ENCODE measurements around the gene ITPR2.
"Not testable (repeated sequence)": the region's sequence is repeated elsewhere in the genome, so short reads cannot be mapped to it uniquely, and the experiment has no call there.

ITPR2 gene

GRCh38 chr12:26851031-26851809, 18.2 kb upstream of the ITPR2 start:
- in situ Hi-C loops (cut with MboI; ENCODE audit: low sequenced_read_pairs) = no loop called here

- in situ Hi-C loops (cut with MboI; ENCODE audit: low sequenced_read_pairs) = no loop called here
Observed at GRCh38 chr12:26848156-26848825, 15.3 kb upstream of the ITPR2 start.

GRCh38 chr12:26847431-26847830, 14.4 kb upstream of the ITPR2 start:
- in situ Hi-C loops (cut with MboI; ENCODE audit: low sequenced_read_pairs) = no loop called here

GRCh38 chr12:26846416-26846815, 13.4 kb upstream of the ITPR2 start:
- in situ Hi-C loops (cut with MboI; ENCODE audit: low sequenced_read_pairs) = no loop called here

GRCh38 chr12:26845984-26846383, 13.0 kb upstream of the ITPR2 start:
- in situ Hi-C loops (cut with MboI; ENCODE audit: low sequenced_read_pairs) = no loop called here

GRCh38 chr12:26845057-26845666, 12.2 kb upstream of the ITPR2 start:
- in situ Hi-C loops (cut with MboI; ENCODE audit: low sequenced_read_pairs) = no loop called here

GRCh38 chr12:26843311-26843710, 10.3 kb upstream of the ITPR2 start:
- in situ Hi-C loops (cut with MboI; ENCODE audit: low sequenced_read_pairs) = no loop called here

- in situ Hi-C loops (cut with MboI; ENCODE audit: low sequenced_read_pairs) = no loop called here
Observed at GRCh38 chr12:26841085-26841484, 8.1 kb upstream of the ITPR2 start.

- in situ Hi-C loops (cut with MboI; ENCODE audit: low sequenced_read_pairs) = no loop called here
Observed at GRCh38 chr12:26839512-26839911, 6.5 kb upstream of the ITPR2 start.

GRCh38 chr12:26838888-26839416, 6.0 kb upstream of the ITPR2 start:
- in situ Hi-C loops (cut with MboI; ENCODE audit: low sequenced_read_pairs) = no loop called here

GRCh38 chr12:26836201-26836600, 3.2 kb upstream of the ITPR2 start:
- in situ Hi-C loops (cut with MboI; ENCODE audit: low sequenced_read_pairs) = no loop called here

GRCh38 chr12:26834503-26835060, 1.6 kb upstream of the ITPR2 start:
- in situ Hi-C loops (cut with MboI; ENCODE audit: low sequenced_read_pairs) = not testable (repeated sequence)

- in situ Hi-C loops (cut with MboI; ENCODE audit: low sequenced_read_pairs) = no loop called here
Observed at GRCh38 chr12:26833743-26834490, 923 bp upstream of the ITPR2 start.

GRCh38 chr12:26831951-26832821, 808 bp downstream of the ITPR2 start:
- in situ Hi-C loops (cut with MboI; ENCODE audit: low sequenced_read_pairs) = no loop called here

GRCh38 chr12:26830783-26831551, 2.0 kb downstream of the ITPR2 start:
- in situ Hi-C loops (cut with MboI; ENCODE audit: low sequenced_read_pairs) = no loop called here

GRCh38 chr12:26830363-26830762, 2.6 kb downstream of the ITPR2 start:
- in situ Hi-C loops (cut with MboI; ENCODE audit: low sequenced_read_pairs) = no loop called here

GRCh38 chr12:26828280-26829073, 4.5 kb downstream of the ITPR2 start:
- in situ Hi-C loops (cut with MboI; ENCODE audit: low sequenced_read_pairs) = no loop called here

- in situ Hi-C loops (cut with MboI; ENCODE audit: low sequenced_read_pairs) = no loop called here
Observed at GRCh38 chr12:26826437-26826836, 6.6 kb downstream of the ITPR2 start.
